Fibroblast of the aortic adventitia (primary cell): ENCODE measurements around the gene KREMEN1. TPM values are rescaled to one million over a fixed set of nuclear protein-coding genes. Genes with fewer than 3 reads are reported as not detected.
A peak's percentile ranks its signal among the peaks of the same experiment; 100 is the strongest.

Source experiments
- DNase-seq: peaks from one replicate; pipeline ENCODE4 v3.0.0-alpha.2; 2010; ENCODE audit warnings: low read depth
- H3K4me3 ChIP-seq: 2 replicates; pipeline ENCODE4 v1.5.1; 2011; ENCODE audit warnings: low read depth, mild to moderate bottlenecking, control low read depth, low read length, moderate library complexity
- total RNA-seq: library from RNA; depleted of rRNA; stranded (reverse); fragments of >200 nt; gene quantifications from 2 replicates; pipeline ENCODE4 v1.2.3, GENCODE V29; 2012; ENCODE audit warnings: low replicate concordance
- TF ChIP-seq, protein P1 (sequence below): IDR thresholded peaks from 2 replicates; pipeline ENCODE4 v1.5.1; 2011; ENCODE audit warnings: mild to moderate bottlenecking, low read length, control low read depth, inconsistent platforms; ENCODE audit not compliant: insufficient read depth

KREMEN1 gene
- total RNA-seq, 1 donor: 5.7 TPM

DNA sequence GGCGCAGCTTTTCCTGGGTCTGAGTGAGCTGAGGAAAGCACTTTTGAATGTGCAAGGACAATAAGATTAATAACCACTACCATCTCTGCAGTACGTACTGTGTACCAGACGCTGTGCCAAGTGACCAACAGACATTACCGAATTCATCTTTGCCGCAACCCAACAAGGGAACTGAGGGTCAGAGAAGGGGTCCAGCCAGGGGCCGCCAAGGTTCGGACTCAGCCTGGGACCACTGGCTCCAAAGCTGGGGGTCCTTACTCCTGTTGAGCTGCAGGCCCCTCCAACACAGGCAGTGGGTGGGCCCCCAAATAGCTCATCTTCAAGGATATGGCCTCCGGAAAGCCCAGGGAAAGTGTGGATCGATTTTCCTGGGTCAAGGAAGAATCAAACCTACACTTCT, 77.9 kb downstream of the KREMEN1 start:
- DNase-seq: no peak
- TF ChIP-seq, protein P1, sequence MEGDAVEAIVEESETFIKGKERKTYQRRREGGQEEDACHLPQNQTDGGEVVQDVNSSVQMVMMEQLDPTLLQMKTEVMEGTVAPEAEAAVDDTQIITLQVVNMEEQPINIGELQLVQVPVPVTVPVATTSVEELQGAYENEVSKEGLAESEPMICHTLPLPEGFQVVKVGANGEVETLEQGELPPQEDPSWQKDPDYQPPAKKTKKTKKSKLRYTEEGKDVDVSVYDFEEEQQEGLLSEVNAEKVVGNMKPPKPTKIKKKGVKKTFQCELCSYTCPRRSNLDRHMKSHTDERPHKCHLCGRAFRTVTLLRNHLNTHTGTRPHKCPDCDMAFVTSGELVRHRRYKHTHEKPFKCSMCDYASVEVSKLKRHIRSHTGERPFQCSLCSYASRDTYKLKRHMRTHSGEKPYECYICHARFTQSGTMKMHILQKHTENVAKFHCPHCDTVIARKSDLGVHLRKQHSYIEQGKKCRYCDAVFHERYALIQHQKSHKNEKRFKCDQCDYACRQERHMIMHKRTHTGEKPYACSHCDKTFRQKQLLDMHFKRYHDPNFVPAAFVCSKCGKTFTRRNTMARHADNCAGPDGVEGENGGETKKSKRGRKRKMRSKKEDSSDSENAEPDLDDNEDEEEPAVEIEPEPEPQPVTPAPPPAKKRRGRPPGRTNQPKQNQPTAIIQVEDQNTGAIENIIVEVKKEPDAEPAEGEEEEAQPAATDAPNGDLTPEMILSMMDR: no peak
- no peak overlapping the region for H3K4me3 ChIP-seq

DNA sequence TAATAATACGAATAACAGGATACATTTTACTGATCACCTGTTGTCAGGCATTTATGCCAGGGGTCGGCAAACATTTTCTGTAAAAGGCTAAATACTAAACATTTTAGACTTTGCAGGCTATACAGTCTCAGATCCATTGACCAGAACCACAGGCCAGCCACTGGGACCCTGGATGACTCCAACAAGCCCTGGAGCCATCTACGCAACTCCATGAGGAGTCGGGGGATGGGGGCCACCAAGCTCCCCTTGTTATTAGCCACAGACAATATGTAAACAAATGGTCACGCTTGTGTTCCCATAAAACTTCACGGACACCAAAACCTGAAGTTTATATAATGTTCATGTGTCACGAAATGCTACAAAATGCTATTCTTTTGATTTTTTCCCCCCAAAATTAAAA, 78.5 kb downstream of the KREMEN1 start:
- TF ChIP-seq, protein P1: no peak
- H3K4me3 ChIP-seq: no peak overlapping the region
- no peak for DNase-seq

DNA sequence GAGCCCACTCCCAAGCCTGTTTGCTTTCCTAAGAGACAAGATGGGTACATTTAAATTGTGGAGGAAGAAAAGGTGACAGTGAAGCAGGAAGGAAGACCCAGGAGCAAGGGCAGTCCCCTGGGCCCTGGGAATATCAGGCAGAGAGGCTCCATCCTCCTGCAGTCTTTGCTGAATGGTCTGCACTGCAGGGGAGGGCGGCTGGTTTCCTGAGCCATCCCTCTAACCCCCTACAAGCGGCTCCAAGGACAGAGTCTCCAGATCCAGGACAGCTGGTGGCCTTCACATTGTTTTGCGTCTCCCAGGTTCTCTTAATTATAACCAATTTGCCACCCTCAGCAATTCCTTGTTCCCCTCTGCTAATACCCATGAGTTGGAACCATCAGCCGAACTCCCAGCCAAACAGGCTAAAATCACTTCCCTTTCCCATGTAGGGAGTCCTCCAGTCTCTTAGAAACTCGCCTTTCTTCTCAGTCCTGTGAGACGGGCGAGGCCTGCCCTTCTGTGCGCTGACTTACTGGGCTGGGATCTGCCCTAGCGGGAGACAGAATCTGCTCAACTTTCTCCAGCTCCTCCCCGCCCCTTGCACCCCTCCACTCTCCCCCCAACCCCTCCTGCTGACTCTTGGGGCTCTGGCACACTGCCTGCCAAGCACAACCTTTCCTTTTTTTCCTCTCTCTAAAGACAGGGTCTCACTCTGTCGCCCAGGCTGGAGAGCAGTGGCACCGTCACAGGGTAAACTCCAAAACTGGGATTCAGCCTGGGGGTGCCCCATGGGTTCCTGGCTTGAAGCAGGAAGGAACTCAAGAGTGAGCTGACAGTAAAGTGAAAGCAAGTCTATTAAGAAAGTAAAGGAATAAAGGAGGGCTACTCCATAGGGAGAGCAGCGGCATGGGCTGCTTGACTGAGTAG, 79.5 kb downstream of the KREMEN1 start:
- no peak overlapping the region for H3K4me3 ChIP-seq
- DNase-seq: peak; percentile 4
- TF ChIP-seq, protein P1: no peak

DNA sequence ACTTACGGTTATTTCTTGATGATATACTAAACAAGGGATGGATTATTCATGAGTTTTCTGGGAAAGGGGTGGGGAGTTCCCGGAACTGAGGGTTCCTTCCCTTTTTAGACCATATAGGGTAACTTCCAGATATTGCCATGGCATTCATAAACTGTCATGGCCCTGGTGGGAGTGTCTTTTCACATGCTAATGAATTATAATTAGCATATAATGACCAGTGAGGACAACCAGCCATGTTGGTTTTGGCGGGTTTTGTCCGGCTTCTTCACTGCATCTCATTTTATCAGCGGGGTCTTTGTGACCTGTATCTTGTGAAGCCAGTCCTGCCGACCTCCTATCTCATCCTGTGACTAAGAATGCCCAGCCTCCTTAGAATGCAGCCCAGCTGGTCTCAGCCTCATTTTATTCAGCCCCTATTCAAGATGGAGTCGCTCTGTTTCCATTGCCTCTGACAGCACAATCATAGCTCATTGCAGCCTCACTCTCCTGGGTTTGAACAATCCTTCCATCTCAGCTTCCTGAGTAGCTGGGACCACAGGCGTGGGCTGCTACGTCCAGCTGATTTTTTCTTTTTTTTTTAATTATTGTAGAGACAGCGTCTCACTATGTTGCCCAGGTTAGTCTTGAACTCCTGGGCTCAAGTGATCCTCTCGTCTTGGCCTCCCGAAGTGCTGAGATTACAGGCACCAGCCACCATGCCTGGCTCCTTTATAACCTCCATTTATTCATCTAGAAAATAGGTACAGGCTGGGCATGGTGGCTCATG, 80.3 kb downstream of the KREMEN1 start:
- no peak for DNase-seq
- H3K4me3 ChIP-seq: no peak overlapping the region
- TF ChIP-seq, protein P1: no peak

DNA sequence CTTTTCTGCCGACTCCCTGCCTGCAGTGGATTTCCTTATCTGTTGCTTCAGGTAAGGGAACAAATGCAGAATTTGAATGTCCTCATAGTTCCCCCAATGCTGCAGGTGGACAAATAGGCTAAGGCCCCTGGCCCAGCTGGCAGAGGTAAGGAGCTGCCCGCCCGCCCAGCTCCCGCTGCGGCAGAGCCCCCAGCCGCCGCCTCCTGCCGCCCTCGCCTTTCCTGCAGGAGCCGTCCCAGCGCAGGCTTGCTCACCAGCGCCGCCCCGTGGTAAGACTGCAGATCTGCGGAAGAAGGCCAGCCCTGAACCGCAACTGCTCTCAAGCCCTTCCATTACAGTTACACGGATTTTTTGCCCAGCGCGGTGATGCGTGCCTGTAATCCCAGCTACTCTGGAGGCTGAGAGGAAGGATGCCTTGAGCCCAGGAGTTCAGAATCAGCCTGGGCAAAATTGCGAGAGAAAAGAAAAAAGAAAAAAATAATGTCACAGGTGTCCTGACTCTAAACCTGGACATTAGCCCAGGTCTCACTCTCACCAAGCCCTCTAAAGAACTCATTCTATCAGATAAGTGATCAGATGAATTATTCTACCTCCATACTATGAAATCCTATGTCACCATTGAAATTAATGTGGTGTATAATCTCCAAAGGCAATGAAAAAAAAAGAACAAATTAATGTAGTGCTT, 81.7 kb downstream of the KREMEN1 start:
- TF ChIP-seq, protein P1: peak; percentile 95
- H3K4me3 ChIP-seq: peak overlapping the region; percentile 10
- peak; percentile 60 for DNase-seq

DNA sequence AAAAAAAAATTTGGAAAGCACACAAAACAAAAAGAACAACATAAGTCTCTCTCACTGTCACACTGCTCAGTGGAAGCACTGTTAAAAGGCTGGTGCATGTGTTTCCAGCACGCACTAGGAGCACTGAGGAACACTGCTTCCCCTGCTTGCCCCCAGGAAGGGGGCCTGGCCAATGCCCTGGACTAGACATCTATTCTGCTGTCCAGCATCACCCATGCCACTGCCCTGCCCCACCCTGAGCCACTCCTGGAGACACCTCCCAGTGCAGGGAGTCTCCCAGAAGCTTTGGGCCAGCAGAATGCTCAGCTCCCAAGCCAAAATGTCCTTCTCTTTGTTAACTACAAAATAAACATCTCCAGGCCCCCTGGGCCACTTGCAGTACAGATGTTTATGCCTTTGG, 83.1 kb downstream of the KREMEN1 start:
- TF ChIP-seq, protein P1: no peak
- H3K4me3 ChIP-seq: no peak overlapping the region
- DNase-seq: no peak
